ENCODE results near the gene LITAFD.

GRCh38 chr16:8887431-8887765, 5.2 kb downstream of the LITAFD start:
- TF ChIP-seq CTCF (IDR thresholded peaks at IDR 0.05), result no peak
- no peak for TF ChIP-seq POLR2A (IDR thresholded peaks at IDR 0.05)

Data from adrenal gland (tissue), 5 donors.